Amniotic epithelial cell (primary cell): ENCODE data around the gene AP1G2.

Source experiments
- DNase-seq: peaks from one replicate; pipeline ENCODE4 v3.0.0-alpha.2; 2010; ENCODE audit warnings: low read depth

AP1G2 gene

DNA sequence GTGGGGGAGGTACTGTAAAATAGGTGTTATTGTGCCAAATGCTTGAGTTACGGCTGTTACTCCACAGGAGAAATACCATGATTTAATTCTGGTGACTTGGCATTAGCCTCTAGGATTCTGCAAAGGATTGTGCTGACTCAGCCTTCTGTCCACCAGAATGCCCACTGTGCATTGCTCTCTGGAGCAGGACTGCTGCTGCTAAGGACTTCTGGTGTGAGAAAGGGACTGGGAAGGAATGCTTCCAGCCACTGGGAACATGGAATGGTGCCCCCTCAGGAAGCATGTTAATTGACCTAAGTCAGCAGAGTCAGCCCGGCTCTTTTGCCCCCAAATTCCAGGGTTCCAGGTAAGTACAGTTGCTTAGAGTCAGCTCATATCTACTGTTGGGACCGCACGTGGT, 48.9 kb downstream of the AP1G2 start:
- no peak for DNase-seq

DNA sequence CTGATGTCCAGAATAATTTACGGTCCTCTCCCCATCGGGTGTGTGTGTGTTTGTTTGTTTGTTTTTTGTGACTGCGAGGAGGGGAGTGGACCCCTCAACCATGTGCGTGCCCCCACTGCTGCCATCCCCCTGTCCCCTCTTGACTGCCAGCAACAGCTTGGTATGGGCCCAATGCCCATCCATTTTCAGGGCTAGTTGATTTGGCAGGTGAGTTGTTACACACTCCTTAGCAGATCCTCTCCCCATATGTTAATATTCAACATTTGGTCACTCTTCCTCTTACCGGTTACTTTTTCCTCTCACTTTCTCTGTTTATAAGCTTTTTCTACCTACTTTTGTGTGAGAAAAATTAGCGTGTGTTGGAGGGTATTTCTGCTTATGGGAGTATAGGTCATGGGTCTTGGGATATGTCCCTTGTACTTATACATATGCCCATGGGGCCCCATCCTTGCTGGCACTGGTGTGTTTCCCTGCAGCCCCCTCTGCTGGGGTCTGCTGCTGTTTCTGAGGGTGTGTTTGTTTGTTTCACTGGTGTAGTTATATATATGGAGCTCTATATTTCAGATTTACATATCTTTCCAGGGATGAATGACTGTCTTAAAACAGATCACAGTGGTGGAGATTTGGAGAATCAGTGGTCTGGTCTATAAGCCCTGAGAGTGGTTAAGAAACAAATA, 49.8 kb downstream of the AP1G2 start:
- DNase-seq = no peak

DNA sequence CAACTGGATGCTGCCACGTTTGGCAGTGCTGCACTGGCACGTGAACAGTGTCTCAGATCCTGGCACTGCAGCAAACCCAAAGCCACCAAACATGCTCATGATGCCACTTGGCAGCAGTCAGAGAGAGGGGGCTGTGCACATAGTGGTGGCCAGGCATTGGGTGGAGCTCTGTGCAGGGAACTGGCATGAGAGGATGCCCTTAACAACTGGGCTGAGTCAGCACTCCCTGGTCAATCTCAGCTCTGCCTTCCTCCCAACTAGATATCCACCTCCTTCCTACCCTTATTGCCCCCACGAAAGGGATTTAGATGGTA, 53.0 kb downstream of the AP1G2 start:
- DNase-seq = no peak

DNA sequence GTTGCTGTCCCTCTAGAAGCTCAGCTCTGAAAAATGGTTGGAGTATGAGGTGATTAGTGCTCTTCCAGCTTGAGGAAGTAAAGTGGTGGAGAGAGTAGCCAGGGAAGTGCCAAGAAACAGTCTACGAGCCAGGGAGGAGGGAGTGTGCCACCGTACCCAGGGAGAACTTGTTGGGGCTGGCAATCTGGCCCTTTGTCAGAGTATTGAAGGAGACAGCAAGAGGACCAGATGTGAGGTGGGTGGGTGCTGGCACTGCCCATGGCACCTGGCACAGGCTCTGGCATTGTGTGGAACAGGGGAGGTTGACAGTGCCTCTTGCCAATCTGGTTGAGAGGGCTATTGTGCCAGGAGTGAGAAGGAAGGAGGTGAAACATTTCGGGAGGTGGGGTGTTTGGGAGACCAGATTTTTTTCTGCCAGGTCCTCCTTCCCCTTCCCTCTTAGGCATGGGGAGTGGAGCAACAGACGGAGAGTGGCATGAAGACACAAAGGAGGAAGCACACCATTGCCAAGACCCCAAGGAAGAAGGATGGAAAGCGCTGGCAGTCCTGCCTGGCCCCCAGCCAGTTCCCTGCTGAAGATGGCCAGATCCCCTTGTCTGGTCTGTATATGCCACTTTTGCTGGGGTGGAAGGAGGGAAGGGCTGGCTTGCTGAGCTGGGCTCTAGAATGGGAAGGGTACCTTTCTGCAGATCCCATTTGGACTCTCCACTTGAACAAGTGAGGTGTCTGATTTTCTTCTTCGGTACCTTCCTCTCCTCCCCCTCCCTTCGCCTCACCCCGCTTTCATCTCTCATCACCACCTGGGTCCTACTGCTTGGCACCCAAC, 53.6 kb downstream of the AP1G2 start:
- DNase-seq = no peak

DNA sequence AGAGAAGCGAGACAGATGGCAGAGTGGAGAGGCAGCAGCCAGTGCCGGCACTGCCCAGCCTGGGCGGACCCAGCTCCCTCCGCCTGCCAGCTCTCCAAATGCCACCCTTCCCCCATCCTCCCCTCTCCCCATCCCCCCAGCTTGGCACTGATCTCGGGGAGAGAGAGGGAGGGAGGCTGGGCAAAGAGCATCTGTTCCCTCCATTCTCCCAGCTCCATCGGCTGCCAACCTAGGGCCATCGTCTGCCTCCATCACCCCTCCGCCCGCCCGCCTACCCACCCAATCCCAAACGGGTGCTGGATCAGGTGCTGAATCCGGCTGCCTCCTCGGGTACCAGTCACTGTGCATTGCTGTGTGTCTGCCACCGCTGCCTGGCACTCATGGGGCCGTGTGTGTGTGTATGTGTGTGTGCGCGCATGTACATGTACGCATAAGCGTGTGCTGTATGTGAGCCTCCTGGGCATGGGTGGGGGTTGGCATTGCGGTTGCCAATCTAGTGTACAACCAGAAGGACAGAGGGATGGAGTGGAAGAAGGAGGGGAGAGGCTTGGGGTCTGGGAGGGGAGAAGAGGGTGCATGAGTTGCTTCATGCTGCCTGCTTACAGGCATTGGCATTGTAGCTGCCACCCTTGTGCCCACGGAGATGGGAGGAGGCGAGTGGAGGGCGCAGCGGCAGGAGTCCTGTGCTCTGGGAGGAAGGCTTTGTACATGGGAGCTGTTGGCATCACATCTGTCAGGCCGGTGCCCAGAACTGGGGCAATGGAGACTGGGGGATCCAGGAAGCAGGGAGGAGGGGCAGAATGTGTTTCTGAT, 54.4 kb downstream of the AP1G2 start:
- no peak for DNase-seq

DNA sequence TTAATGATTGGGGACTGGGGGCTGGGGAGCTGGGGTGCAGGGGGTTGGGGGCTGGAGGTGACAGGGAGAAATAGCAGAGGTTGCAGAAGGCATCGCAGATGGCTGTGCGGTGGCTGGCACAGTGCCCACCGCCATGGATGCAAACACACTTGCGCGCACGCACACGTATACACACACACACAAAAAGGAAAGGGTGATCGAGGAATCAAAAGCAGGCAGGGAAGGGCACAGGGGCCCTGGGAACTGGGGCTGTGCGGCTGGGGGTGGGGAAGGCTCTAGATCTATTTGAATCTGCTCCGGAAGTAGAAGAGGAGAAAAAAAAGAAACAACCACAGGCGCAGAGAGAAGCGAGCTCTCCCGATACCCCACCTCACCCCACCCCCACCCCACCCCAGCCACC, 55.4 kb downstream of the AP1G2 start:
- DNase-seq = no peak
